Measurements from ENCODE around the gene UST. TPM values are rescaled to one million over a fixed set of nuclear protein-coding genes. Genes with fewer than 3 reads are reported as not detected.

Gene UST
- polyA plus RNA-seq, 1 donor (not counting 4 experiments of a cell fraction or from before 2014, with no cell fraction given), result 6.1 TPM

GRCh38 chr6:149094934-149095351 is 348.1 kb downstream of the UST start:
- H3K27ac ChIP-seq (ENCODE audit: control insufficient read depth, insufficient read depth, low read length), result no peak overlapping the region
- dilution Hi-C loops (cut with MboI; ENCODE audit: extremely low pct_ligation_motif_present, low sequenced_read_pairs), result loop anchor here (25.0 kb wide), 1 partner anchor 317 kb away; the partner anchor contains the start of gene SUMO4
- no peaks in the 10 kb centered on the region for H3K9me1 ChIP-seq (ENCODE audit: control insufficient read depth, extremely low read depth, insufficient read depth, low read length)
- H3K4me3 ChIP-seq (ENCODE audit: control insufficient read depth in 2 of 3, extremely low read depth in 1 of 3, insufficient read depth in 2 of 3, low read depth in 1 of 3, low read length in 3 of 3), result no peak overlapping the region
- FAIRE-seq, result no peak
- no peak overlapping the region for H3K9ac ChIP-seq (ENCODE audit: control insufficient read depth, extremely low read depth, insufficient read depth, low read length)
- H3K79me2 ChIP-seq (ENCODE audit: control insufficient read depth, insufficient read depth, low read length), result no peaks in the 10 kb centered on the region
- H3K4me1 ChIP-seq (ENCODE audit: control insufficient read depth, extremely low read depth, insufficient read depth, low read length), result no peaks in the 10 kb centered on the region
- no peak overlapping the region for H2AFZ ChIP-seq (ENCODE audit: control insufficient read depth, low read length)
- H3K36me3 ChIP-seq (ENCODE audit: control insufficient read depth in 2 of 2, extremely low read depth in 1 of 2, insufficient read depth in 2 of 2, low read length in 2 of 2), result no peaks in the 10 kb centered on the region
- DNase-seq (ENCODE audit: low read depth, low spot score), result no peak
- TF ChIP-seq EZH2 (IDR thresholded peaks at IDR 0.05; ENCODE audit: low read length) (no peak), CTCF (optimal IDR thresholded peaks at IDR 0.05 in 1 of 3, IDR thresholded peaks at IDR 0.05 in 1 of 3, conservative IDR thresholded peaks at IDR 0.05 in 1 of 3; ENCODE audit: extremely low read depth in 1 of 3, insufficient read depth in 2 of 3, low read length in 3 of 3) (no peak)
- H3K4me2 ChIP-seq (ENCODE audit: control insufficient read depth, extremely low read depth, insufficient read depth, low read depth, low read length), result no peak overlapping the region
- H4K20me1 ChIP-seq (ENCODE audit: control insufficient read depth, extremely low read depth, insufficient read depth, low read length), result no peaks in the 10 kb centered on the region
- H3K27me3 ChIP-seq (ENCODE audit: control insufficient read depth, extremely low read depth, insufficient read depth, low read length), result no peaks in the 10 kb centered on the region
- H3K9me3 ChIP-seq (ENCODE audit: control insufficient read depth, low read depth, low read length), result peaks cover 2% of the 10 kb centered on the region

DNA sequence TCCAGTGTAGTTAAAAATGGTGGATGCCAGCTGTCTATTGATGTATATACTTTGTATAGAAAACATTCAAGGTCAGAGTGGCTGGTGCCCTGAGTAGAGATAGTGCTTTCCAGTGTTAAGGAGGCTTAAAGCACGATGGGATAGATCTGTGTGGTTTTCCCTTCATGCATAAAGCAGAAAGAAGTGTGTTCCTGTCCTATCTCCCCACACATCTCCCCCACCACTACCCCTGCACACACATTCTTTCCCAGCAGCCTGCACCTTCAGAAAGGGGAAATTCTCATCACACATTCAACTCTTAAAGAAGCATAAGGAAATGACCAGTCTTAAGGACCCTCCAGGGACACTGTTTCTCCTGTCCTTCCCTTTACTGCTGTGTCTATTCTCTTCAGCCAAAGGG is 349.0 kb downstream of the UST start:
- no peak for DNase-seq (ENCODE audit: low read depth, low spot score)
- dilution Hi-C loops (cut with MboI; ENCODE audit: extremely low pct_ligation_motif_present, low sequenced_read_pairs), result loop anchor here (25.0 kb wide), 1 partner anchor 316 kb away; the partner anchor contains the start of gene SUMO4

More for the DNA sequence above, 349.0 kb downstream of the UST start:
- FAIRE-seq, result no peak
- Histone ChIP-seq H3K27ac (ENCODE audit: control insufficient read depth, insufficient read depth, low read length) (no peak overlapping the region), H3K4me2 (ENCODE audit: control insufficient read depth, extremely low read depth, insufficient read depth, low read depth, low read length) (no peak overlapping the region), H3K9me3 (ENCODE audit: control insufficient read depth, low read depth, low read length) (peaks cover 2% of the 10 kb centered on the region), H4K20me1 (ENCODE audit: control insufficient read depth, extremely low read depth, insufficient read depth, low read length) (no peaks in the 10 kb centered on the region), H3K27me3 (ENCODE audit: control insufficient read depth, extremely low read depth, insufficient read depth, low read length) (no peaks in the 10 kb centered on the region), H3K9ac (ENCODE audit: control insufficient read depth, extremely low read depth, insufficient read depth, low read length) (no peak overlapping the region), H3K4me1 (ENCODE audit: control insufficient read depth, extremely low read depth, insufficient read depth, low read length) (no peaks in the 10 kb centered on the region), H3K4me3 (ENCODE audit: control insufficient read depth in 2 of 3, extremely low read depth in 1 of 3, insufficient read depth in 2 of 3, low read depth in 1 of 3, low read length in 3 of 3) (no peak overlapping the region), H3K36me3 (ENCODE audit: control insufficient read depth in 2 of 2, extremely low read depth in 1 of 2, insufficient read depth in 2 of 2, low read length in 2 of 2) (no peaks in the 10 kb centered on the region), H2AFZ (ENCODE audit: control insufficient read depth, low read length) (no peak overlapping the region), H3K9me1 (ENCODE audit: control insufficient read depth, extremely low read depth, insufficient read depth, low read length) (no peaks in the 10 kb centered on the region), H3K79me2 (ENCODE audit: control insufficient read depth, insufficient read depth, low read length) (no peaks in the 10 kb centered on the region)
- TF ChIP-seq CTCF (optimal IDR thresholded peaks at IDR 0.05 in 1 of 3, IDR thresholded peaks at IDR 0.05 in 1 of 3, conservative IDR thresholded peaks at IDR 0.05 in 1 of 3; ENCODE audit: extremely low read depth in 1 of 3, insufficient read depth in 2 of 3, low read length in 3 of 3) (no peak), EZH2 (IDR thresholded peaks at IDR 0.05; ENCODE audit: low read length) (no peak)
